ENCODE results near the gene CST7. TPM values are rescaled to one million over a fixed set of nuclear protein-coding genes. Genes with fewer than 3 reads are reported as not detected.
A peak's percentile ranks its signal among the peaks of the same experiment; 100 is the strongest.
"Not testable (repeated sequence)": the region's sequence is repeated elsewhere in the genome, so short reads cannot be mapped to it uniquely, and the experiment has no call there.

The CST7 gene
- total RNA-seq, 3 donors from 2014 or later = 0.33 to 2.5 (median 1.8) TPM

GRCh38 chr20:24998631-24999445 lies 49.8 kb downstream of the CST7 start:
- peak in 1 of 2 donors; percentile 34 for DNase-seq (ENCODE audit: low spot score in 2 of 2)
- Histone ChIP-seq H3K27ac (peak overlapping the region in 1 of 2 donors; percentile 59), H3K9me3 (no peaks in the 10 kb centered on the region), H3K36me3 (no peaks in the 10 kb centered on the region), H3K4me1 (peaks cover 3 to 7% of the 10 kb centered on the region in 2 donors), H3K4me3 (no peak overlapping the region), H3K27me3 (no peaks in the 10 kb centered on the region)
- intact Hi-C loops (cut with DNase I; ENCODE audit: low total_unique reads) = loop anchor here (5.0 kb wide), 1 partner anchor 293 kb away; no protein-coding TSS in a partner anchor
- TF ChIP-seq POLR2A (IDR thresholded peaks at IDR 0.05) = no peak
- TF ChIP-seq, protein P1, sequence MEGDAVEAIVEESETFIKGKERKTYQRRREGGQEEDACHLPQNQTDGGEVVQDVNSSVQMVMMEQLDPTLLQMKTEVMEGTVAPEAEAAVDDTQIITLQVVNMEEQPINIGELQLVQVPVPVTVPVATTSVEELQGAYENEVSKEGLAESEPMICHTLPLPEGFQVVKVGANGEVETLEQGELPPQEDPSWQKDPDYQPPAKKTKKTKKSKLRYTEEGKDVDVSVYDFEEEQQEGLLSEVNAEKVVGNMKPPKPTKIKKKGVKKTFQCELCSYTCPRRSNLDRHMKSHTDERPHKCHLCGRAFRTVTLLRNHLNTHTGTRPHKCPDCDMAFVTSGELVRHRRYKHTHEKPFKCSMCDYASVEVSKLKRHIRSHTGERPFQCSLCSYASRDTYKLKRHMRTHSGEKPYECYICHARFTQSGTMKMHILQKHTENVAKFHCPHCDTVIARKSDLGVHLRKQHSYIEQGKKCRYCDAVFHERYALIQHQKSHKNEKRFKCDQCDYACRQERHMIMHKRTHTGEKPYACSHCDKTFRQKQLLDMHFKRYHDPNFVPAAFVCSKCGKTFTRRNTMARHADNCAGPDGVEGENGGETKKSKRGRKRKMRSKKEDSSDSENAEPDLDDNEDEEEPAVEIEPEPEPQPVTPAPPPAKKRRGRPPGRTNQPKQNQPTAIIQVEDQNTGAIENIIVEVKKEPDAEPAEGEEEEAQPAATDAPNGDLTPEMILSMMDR (IDR thresholded peaks at IDR 0.05) = no peak
- TF ChIP-seq POLR2AphosphoS5 (IDR thresholded peaks at IDR 0.05) = no peak

DNA sequence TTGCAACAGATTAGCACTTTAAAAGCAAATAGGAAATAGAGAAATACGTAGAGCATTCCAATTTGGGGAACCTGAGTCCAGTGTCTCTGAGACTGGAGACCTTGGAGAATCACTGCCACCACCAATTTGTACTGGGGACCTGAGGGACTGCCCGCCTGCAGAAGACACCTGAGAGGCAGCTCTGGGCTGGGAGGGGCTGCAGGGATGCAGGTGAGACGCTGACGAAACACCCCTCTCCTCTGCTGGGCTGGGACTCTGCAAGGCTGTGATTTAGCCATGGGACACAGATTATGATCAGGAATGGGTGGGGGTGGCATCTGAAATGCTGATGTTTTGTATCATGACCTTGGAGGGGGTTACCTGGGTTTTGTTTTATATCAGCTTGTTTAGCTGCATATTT lies 50.5 kb downstream of the CST7 start:
- peaks cover 3 to 4% of the 10 kb centered on the region in 2 donors for H3K4me1 ChIP-seq
- no peaks in the 10 kb centered on the region for H3K27me3 ChIP-seq
- H3K36me3 ChIP-seq = no peaks in the 10 kb centered on the region
- intact Hi-C loops (cut with DNase I; ENCODE audit: low total_unique reads) = loop anchor here (5.0 kb wide), 1 partner anchor 293 kb away; no protein-coding TSS in a partner anchor
- TF ChIP-seq POLR2A (IDR thresholded peaks at IDR 0.05) = no peak
- TF ChIP-seq, protein P1 (IDR thresholded peaks at IDR 0.05) = no peak
- TF ChIP-seq POLR2AphosphoS5 (IDR thresholded peaks at IDR 0.05) = no peak
- no peak overlapping the region for H3K4me3 ChIP-seq
- no peaks in the 10 kb centered on the region for H3K9me3 ChIP-seq
- peak overlapping the region; percentile 41 to 59 for H3K27ac ChIP-seq
- DNase-seq (ENCODE audit: low spot score in 2 of 2) = peak in 1 of 2 donors; percentile 33

DNA sequence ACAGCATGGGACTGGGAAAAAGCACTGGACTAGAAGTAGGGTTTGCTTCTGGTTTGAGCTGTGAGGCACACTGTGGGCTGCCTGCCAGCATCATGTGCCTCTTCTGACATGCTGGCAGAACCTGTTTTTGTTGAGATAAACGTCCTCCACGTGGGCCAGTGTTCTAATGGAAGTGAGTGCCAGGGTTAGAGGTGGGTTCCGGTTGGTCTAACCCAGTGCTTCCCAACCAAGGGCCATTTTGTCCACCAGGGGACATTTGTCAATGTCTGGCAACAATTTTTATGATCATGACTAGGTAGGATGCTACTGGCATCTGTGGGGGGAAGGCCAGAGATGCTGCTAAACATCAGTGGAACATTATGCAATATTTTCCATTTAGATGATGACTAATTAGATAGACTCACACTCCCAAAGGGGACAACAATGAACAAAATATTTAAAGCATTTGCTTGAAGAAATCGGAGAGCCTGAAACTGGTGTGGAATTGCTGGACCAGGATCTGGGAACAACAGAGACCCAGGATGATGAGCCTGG lies 51.3 kb downstream of the CST7 start:
- Histone ChIP-seq H3K27ac (peak overlapping the region; percentile 41 to 59), H3K4me3 (no peak overlapping the region), H3K4me1 (no peaks in the 10 kb centered on the region), H3K27me3 (no peaks in the 10 kb centered on the region), H3K36me3 (no peaks in the 10 kb centered on the region), H3K9me3 (no peaks in the 10 kb centered on the region)
- TF ChIP-seq POLR2A (IDR thresholded peaks at IDR 0.05) = no peak
- peak; percentile 70 to 73 (median 72) for TF ChIP-seq POLR2AphosphoS5 (IDR thresholded peaks at IDR 0.05)
- TF ChIP-seq, protein P1 (IDR thresholded peaks at IDR 0.05) = peak in 2 of 3 donors; percentile 36 to 61
- DNase-seq (ENCODE audit: low spot score in 2 of 2) = peak; percentile 84 to 90
- intact Hi-C loops (cut with DNase I; ENCODE audit: low total_unique reads) = no loop called here

DNA sequence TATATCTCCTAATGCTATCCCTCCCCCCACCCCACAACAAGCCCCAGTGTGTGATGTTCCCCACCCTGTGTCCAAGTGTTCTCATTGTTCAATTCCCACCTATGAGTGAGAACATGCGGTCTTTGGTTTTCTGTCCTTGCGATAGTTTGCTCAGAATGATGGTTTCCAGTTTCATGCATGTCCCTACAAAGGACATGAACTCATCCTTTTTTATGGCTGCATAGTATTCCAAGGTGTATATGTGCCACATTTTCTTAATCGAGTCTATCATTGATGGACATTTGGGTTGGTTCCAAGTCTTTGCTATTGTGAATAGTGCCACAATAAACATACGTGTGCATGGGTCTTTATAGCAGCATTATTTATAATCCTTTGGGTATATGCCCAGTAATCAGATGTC lies 52.3 kb downstream of the CST7 start:
- H3K27ac ChIP-seq; DNase-seq (ENCODE audit: low spot score in 2 of 2); H3K27me3 ChIP-seq; H3K36me3 ChIP-seq; intact Hi-C loops (cut with DNase I; ENCODE audit: low total_unique reads); H3K4me3 ChIP-seq; H3K4me1 ChIP-seq; H3K9me3 ChIP-seq: not testable (repeated sequence)

GRCh38 chr20:25003002-25003401 lies 53.9 kb downstream of the CST7 start:
- intact Hi-C loops (cut with DNase I; ENCODE audit: low total_unique reads) = no loop called here
- no peaks in the 10 kb centered on the region for H3K27me3 ChIP-seq
- no peak overlapping the region for H3K27ac ChIP-seq
- TF ChIP-seq POLR2A (IDR thresholded peaks at IDR 0.05) (no peak), POLR2AphosphoS5 (IDR thresholded peaks at IDR 0.05) (no peak)
- peaks cover 8% of the 10 kb centered on the region for H3K36me3 ChIP-seq
- no peaks in the 10 kb centered on the region for H3K9me3 ChIP-seq
- H3K4me1 ChIP-seq = no peaks in the 10 kb centered on the region
- no peak overlapping the region for H3K4me3 ChIP-seq
- DNase-seq (ENCODE audit: low spot score in 2 of 2) = no peak

DNA sequence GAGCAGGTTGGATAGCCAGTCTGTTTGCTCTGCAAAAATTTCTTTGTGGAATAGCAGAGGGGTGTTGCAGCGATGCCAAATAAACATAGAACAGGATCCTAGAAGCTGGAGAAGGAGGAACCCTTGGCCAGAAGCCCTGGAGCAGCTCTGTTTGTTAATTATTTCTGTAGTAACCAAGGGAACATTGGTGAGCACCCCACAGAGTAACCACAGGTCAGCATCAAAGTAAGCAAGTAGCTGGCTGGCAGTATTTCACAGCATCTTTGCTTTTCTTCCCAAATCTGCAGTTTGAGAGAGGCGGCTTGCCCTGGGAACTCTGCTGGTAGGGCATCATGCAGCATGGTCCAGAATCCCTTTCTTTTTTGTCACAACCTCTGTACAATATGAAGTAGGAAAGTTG lies 56.2 kb downstream of the CST7 start:
- TF ChIP-seq, protein P1 (IDR thresholded peaks at IDR 0.05) = no peak
- no peak for TF ChIP-seq POLR2AphosphoS5 (IDR thresholded peaks at IDR 0.05)
- TF ChIP-seq POLR2A (IDR thresholded peaks at IDR 0.05) = no peak
- Histone ChIP-seq H3K9me3 (no peaks in the 10 kb centered on the region), H3K4me3 (no peak overlapping the region), H3K27me3 (no peaks in the 10 kb centered on the region), H3K27ac (peak overlapping the region; percentile 68 to 81), H3K36me3 (peaks cover 9% of the 10 kb centered on the region), H3K4me1 (no peaks in the 10 kb centered on the region)
- peak; percentile 69 to 70 for DNase-seq (ENCODE audit: low spot score in 2 of 2)
- intact Hi-C loops (cut with DNase I; ENCODE audit: low total_unique reads) = no loop called here

Measured in breast epithelium (tissue), 4 donors.